Astrocyte of the spinal cord (primary cell): ENCODE measurements around the gene KLHL29.

Source experiments
- DNase-seq: peaks from one replicate; pipeline ENCODE4 v3.0.0; 2011; ENCODE audit warnings: low read depth, low spot score
- H3K4me3 ChIP-seq: 2 replicates; pipeline ENCODE4 v1.5.1; 2011; ENCODE audit warnings: low read depth, mild to moderate bottlenecking, low read length, moderate library complexity
- in situ Hi-C: cut with HindIII; loops from 2 replicates; pipeline ENCODE4 v1.10.0; 2017; ENCODE audit warnings: low sequenced_read_pairs
- TF ChIP-seq, protein P1 (sequence below): IDR thresholded peaks from 2 replicates; pipeline ENCODE4 v1.5.1; 2012; ENCODE audit warnings: low read depth, mild to moderate bottlenecking, low read length, inconsistent platforms

Gene KLHL29

DNA sequence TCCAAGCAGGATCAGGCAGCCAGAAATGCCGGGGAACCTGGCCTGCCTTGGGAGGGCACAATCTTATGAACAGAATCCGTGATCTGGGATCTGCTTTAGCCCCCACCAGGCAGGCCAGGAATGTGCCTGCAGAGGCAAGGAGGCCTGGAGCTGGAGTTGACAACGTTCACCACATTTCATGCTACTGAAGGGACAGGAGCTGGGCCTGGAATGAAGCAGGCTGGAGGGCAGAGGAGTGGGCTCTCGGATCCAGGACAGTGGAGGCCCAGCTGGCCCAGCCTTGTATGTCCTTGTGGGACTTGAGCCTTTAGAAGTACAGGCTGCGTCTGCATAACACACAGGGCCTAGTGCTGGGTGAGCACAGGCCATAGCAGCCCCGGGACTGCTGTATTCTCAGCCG is 91.8 kb downstream of the KLHL29 start:
- no peak overlapping the region for H3K4me3 ChIP-seq
- TF ChIP-seq, protein P1, sequence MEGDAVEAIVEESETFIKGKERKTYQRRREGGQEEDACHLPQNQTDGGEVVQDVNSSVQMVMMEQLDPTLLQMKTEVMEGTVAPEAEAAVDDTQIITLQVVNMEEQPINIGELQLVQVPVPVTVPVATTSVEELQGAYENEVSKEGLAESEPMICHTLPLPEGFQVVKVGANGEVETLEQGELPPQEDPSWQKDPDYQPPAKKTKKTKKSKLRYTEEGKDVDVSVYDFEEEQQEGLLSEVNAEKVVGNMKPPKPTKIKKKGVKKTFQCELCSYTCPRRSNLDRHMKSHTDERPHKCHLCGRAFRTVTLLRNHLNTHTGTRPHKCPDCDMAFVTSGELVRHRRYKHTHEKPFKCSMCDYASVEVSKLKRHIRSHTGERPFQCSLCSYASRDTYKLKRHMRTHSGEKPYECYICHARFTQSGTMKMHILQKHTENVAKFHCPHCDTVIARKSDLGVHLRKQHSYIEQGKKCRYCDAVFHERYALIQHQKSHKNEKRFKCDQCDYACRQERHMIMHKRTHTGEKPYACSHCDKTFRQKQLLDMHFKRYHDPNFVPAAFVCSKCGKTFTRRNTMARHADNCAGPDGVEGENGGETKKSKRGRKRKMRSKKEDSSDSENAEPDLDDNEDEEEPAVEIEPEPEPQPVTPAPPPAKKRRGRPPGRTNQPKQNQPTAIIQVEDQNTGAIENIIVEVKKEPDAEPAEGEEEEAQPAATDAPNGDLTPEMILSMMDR, result no peak
- in situ Hi-C loops, result no loop called here
- DNase-seq, result no peak

DNA sequence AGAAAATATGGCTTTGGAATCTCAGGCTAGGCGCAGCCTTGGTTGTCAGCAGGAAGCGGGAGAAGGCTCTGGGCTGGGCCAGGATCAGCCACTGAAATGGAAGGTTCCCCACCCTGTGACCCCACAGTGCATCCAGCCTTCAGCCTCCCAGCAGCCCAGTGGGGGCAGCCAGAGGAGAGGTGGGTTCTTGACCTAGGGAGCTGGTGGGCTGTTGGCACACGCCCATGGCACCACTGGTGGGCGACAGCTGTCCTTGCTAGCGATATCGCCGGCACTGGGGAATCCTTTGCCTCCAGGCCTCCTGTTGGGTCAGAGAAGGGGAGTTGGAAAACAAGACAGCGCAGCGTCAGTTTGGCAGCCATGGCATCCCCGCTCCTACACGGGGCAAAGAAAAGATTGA is 92.4 kb downstream of the KLHL29 start:
- no peak overlapping the region for H3K4me3 ChIP-seq
- in situ Hi-C loops, result no loop called here
- DNase-seq, result no peak
- TF ChIP-seq, protein P1, result no peak

DNA sequence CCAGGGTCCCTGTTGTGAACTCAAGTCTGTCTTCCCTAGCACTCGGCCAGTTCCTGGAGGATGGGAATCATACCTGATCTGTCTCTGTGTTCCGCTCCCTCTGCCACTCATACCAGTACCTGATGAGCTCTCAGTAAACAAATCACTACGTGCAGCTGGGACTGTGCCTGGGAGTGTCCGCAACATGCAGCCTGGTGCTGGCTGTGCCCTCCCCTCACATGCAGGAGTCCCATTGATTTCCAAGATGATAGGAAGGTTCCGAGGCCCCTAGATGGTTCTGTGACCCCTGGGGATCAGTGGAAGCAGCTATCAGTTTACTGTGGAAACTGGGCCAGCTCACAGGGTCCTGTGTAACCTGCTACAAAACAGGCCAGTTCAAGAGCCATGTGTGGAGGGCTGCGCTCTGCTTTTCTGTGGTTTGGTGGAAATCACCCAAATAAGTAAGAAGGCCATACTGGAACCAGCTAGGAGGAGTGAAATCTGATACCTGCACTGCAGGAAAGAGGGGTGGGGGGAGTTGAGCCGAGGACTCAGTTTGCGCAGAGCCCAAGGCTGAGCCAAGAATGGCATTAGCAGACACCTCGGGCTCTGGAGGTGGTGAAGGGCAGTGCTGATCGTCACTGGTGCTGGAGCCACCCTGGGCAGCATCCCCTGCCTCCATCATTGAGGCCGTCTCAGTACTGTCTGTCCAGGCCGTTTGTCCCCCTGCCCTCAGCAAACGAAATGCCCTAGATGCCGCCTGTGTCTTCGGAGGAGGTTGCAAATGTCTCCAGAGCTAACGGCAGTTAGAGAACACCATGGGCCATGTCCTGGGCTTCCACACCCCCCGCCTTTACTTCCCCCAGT is 93.3 kb downstream of the KLHL29 start:
- TF ChIP-seq, protein P1, result no peak
- no peak for DNase-seq
- in situ Hi-C loops, result no loop called here
- H3K4me3 ChIP-seq, result no peak overlapping the region

DNA sequence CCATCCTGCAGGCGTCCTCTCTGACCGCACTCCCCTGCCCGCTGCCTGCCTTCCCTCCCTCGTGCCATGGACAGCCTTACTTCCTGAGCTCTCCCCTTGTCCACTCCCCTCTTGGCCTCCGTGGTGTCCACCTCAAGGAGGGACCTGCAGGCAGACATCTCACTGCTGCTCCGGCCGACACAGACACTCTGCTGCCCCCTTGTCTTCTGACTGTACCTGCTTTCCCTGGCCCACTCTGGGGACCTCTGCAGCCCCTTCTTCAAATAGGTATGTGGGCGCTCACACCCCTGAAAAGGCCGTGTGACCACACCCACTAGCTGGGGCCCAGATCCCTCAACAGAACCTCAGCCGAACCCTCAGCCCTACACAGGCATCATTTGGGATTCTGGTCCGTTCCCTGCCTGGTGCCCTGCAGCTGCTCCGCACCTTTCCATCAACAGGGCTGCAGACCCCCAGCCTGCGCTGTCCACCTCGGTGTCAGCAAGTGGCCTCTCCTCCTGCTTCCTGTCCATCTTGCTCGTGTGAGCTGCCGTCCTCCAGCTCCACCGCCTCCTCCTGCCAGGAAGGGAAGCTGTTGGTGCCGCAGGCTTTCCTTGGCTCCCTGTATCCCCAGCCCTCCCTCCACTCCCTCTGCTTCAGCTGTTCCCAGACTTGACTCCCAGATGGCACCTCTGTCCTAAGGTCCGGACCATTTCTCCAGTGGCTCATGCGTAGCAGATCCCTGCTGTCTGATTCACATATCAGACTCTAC is 94.1 kb downstream of the KLHL29 start:
- TF ChIP-seq, protein P1, result no peak
- no peak for DNase-seq
- in situ Hi-C loops, result no loop called here
- no peak overlapping the region for H3K4me3 ChIP-seq

DNA sequence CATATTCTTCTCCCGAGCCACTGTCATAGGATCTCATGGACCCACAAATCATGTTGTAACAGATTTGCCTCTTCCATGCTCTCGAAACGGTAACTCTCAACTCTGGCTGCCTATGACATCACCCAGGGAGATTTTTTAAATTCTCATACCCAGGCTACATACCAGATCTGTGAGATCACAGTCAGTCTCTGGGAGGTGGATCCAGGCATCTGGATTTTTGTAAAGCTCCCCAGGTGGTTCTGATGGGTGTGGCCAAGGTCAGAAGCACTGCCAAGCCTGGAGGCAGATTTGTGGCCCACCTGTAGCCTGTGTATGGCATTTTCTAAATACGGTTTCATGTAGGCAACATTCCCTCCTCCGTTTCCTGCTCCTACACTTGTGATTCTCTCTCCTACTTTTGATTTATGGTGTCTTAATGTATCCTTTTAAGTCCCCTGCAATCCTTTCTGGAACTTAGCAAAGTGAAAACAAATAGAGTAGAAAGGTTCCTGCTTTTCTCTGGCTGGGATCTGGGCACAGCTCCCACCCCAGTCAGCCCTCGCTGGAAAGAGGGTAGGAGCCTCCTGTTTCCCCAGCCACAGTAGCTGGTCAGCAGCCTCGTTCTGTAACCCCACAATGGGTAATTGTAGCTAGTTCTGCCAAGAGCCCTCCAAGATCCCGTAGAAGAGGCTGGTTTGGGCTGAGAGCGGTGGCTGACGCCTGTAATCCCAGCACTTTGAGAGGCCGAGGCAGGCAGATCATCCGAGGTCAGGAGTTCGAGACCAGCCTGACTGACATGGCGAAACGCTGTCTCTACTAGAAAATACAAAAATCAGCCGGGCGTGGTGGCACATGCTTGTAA is 96.2 kb downstream of the KLHL29 start:
- DNase-seq, result peak; percentile 83
- in situ Hi-C loops, result no loop called here
- TF ChIP-seq, protein P1, result no peak
- no peak overlapping the region for H3K4me3 ChIP-seq

DNA sequence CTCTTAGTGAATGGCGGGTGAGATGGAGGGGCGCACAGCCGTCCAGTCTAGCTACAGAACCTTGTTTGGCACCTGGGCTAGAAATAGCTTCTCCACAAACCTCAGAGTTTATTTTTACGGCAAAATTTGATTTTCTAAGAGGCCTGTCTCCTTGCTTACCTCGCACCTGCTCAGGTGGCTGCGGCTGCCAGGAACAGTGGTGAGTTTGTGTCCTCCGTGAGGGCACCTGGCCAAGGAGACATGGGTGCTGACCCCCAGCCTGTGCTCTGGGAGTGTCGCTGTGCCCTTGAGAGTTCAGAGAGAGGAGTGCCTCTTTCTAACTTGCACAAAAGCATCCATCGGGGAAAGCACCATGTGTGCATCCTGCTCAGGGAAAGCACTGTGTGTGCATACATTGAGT is 97.2 kb downstream of the KLHL29 start:
- DNase-seq, result no peak
- H3K4me3 ChIP-seq, result no peak overlapping the region
- in situ Hi-C loops, result no loop called here
- TF ChIP-seq, protein P1, result no peak
